Mesendoderm (in vitro differentiated cells): ENCODE results near the gene SLC36A1.
A peak's percentile ranks its signal among the peaks of the same experiment; 100 is the strongest.
"Not testable (repeated sequence)": the region's sequence is repeated elsewhere in the genome, so short reads cannot be mapped to it uniquely, and the experiment has no call there.

Experiments used
- DNase-seq: peaks from one replicate; pipeline ENCODE4 v3.0.0; 2013
- H2AK5ac ChIP-seq: 2 replicates; pipeline ENCODE4 v1.6.1; 2013; ENCODE audit warnings: low read length, inconsistent platforms
- H2BK120ac ChIP-seq: 2 replicates; pipeline ENCODE4 v1.6.1; 2013; ENCODE audit warnings: low read depth, mild to moderate bottlenecking, low read length, moderate library complexity, mixed read lengths
- H2BK15ac ChIP-seq: replicated peaks from 2 replicates; pipeline ENCODE4 v1.6.1; 2013; ENCODE audit warnings: low read depth, mild to moderate bottlenecking, moderate library complexity
- H2BK5ac ChIP-seq: 2 replicates; pipeline ENCODE4 v1.6.1; 2013; ENCODE audit warnings: low read length, inconsistent platforms
- H3K18ac ChIP-seq: 2 replicates; pipeline ENCODE4 v1.6.1; 2013; ENCODE audit warnings: mild to moderate bottlenecking, low read length, mixed read lengths
- H3K23ac ChIP-seq: one replicate; pipeline ENCODE4 v1.6.1; 2013; ENCODE audit warnings: low read length
- H3K27ac ChIP-seq: 2 replicates; pipeline ENCODE4 v1.5.1; 2013; ENCODE audit warnings: low read depth, mild to moderate bottlenecking, inconsistent platforms, low read length, moderate library complexity
- H3K27me3 ChIP-seq: 2 replicates; pipeline ENCODE4 v1.6.1; 2013; ENCODE audit warnings: low read length, control low read depth, mild to moderate bottlenecking, inconsistent platforms; ENCODE audit not compliant: insufficient read depth, poor library complexity
- H3K36me3 ChIP-seq: 2 replicates; pipeline ENCODE4 v1.6.1; 2013; ENCODE audit warnings: low read length, inconsistent platforms; ENCODE audit not compliant: control insufficient read depth, insufficient read depth
- H3K4ac ChIP-seq: one replicate; pipeline ENCODE4 v1.6.1; 2013; ENCODE audit warnings: low read depth, mild to moderate bottlenecking, low read length, moderate library complexity
- H3K4me1 ChIP-seq: 2 replicates; pipeline ENCODE4 v1.6.1; 2013; ENCODE audit warnings: low read depth, low read length, inconsistent platforms; ENCODE audit not compliant: control insufficient read depth
- H3K4me2 ChIP-seq: 2 replicates; pipeline ENCODE4 v1.6.1; 2013; ENCODE audit warnings: low read length
- H3K4me3 ChIP-seq: 2 replicates; pipeline ENCODE4 v1.5.1; 2013; ENCODE audit warnings: mild to moderate bottlenecking, low read length
- H3K56ac ChIP-seq: one replicate; pipeline ENCODE4 v1.6.1; 2013; ENCODE audit warnings: low read length
- H3K79me1 ChIP-seq: 2 replicates; pipeline ENCODE4 v1.6.1; 2013; ENCODE audit warnings: low read length, inconsistent platforms
- H3K79me2 ChIP-seq: 2 replicates; pipeline ENCODE4 v1.6.1; 2013; ENCODE audit warnings: mild to moderate bottlenecking, low read length; ENCODE audit not compliant: control insufficient read depth, insufficient read depth
- H3K9ac ChIP-seq: 2 replicates; pipeline ENCODE4 v1.6.1; 2013; ENCODE audit warnings: low read length, inconsistent platforms
- H4K5ac ChIP-seq: one replicate; pipeline ENCODE4 v1.6.1; 2013; ENCODE audit warnings: low read length
- H4K8ac ChIP-seq: one replicate; pipeline ENCODE4 v1.6.1; 2013; ENCODE audit warnings: low read depth, mild to moderate bottlenecking, control low read depth, low read length, moderate library complexity
- WGBS: extraction: QIAGEN DNeasy Blood & Tissue Kit; methylation state at CpG from one replicate; pipeline ENCODE4 v1.1.7; 2013; ENCODE audit warnings: low lambda C conversion rate, missing lambda C conversion rate; ENCODE audit not compliant: insufficient coverage; ENCODE audit errors: extremely low coverage; 5-methylcytosine and 5-hydroxymethylcytosine counted together

Gene SLC36A1

DNA sequence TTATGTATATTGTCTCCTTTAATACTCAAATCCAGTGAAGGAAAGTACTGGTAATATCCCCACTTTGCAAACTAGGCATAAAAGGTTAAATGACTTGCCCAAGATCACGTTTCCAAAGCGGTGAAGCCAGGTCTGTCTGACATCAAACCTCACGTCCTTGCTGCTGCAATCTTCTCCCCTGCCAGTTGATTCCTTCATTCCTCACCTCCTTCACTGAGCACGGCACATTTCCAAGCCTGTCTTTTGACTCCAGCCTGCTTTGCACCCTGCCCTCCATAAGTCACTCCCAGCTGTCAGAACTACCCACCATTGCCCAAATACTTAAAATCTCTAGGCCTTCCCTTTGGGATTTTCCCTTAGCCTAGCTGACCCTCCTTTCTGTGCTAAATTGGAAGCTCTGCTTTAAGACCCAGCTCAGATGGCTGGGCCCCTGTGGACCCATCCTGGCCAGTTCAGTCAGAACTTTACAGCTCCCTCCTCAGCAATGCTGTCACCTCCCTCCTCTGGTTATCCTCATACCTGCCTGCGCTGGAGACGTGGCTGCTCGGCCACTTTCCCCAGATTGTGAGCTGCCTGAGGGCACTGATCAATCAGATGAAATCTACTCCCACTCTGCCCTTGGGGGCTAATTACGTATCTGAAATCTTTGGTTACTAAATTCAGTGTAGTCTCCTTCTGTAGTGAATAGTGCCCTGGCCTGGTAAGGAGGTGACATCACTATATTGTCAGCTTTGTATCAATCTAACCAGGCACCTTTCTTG, 51.2 kb downstream of the SLC36A1 start:
- Histone ChIP-seq H3K27me3 (no peaks in the 10 kb centered on the region), H2AK5ac (no peak overlapping the region), H3K18ac (no peak overlapping the region), H2BK15ac (no peak overlapping the region), H2BK5ac (no peak overlapping the region), H2BK120ac (no peak overlapping the region), H4K8ac (no peak overlapping the region), H3K4ac (no peak overlapping the region), H3K9ac (no peak overlapping the region), H3K4me2 (no peak overlapping the region), H3K36me3 (no peaks in the 10 kb centered on the region), H3K4me3 (no peak overlapping the region), H3K79me2 (no peaks in the 10 kb centered on the region), H3K23ac (no peak overlapping the region), H3K56ac (peak overlapping the region; percentile 26), H4K5ac (no peak overlapping the region), H3K79me1 (no peaks in the 10 kb centered on the region), H3K4me1 (no peaks in the 10 kb centered on the region), H3K27ac (no peak overlapping the region)
- DNase-seq, result no peak
- no CpG with 5 or more reads among the region's 8 CpGs for WGBS

GRCh38 chr5:151499501-151500035, 52.2 kb downstream of the SLC36A1 start:
- no peak overlapping the region for H3K4me2 ChIP-seq
- no CpG with 5 or more reads among the region's 8 CpGs for WGBS
- no peak overlapping the region for H3K9ac ChIP-seq

DNA sequence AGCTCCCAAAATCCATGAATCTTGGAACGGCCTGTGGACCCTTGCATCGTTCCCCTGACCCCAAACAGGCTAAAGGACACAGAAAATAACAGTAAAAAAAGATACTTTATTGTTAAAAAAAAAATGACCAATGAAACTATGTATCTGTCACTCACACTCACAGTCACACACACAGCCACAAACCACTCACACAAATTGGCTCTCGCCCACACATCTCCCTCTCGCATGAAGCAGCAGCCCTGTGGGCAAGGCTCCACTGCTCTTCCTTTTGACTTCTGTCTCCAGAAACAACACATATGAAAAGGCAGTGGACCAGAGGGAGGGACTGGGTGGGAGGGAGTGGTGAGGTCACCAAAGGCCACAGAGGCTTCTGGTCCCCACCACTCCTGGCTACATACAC, 56.6 kb downstream of the SLC36A1 start:
- no peak overlapping the region for H3K56ac ChIP-seq
- no peak for DNase-seq
- no peak overlapping the region for H3K27ac ChIP-seq
- no peak overlapping the region for H3K23ac ChIP-seq
- H3K4me3 ChIP-seq, result no peak overlapping the region
- H2BK15ac ChIP-seq, result no peak overlapping the region
- H3K36me3 ChIP-seq, result no peaks in the 10 kb centered on the region
- H3K4ac ChIP-seq, result no peak overlapping the region
- WGBS, result no CpG with 5 or more reads among the region's 4 CpGs
- H3K4me1 ChIP-seq, result no peaks in the 10 kb centered on the region
- H2BK5ac ChIP-seq, result no peak overlapping the region
- no peak overlapping the region for H2AK5ac ChIP-seq
- no peaks in the 10 kb centered on the region for H3K79me1 ChIP-seq
- H4K5ac ChIP-seq, result no peak overlapping the region
- H3K79me2 ChIP-seq, result no peaks in the 10 kb centered on the region
- H4K8ac ChIP-seq, result no peak overlapping the region
- H3K18ac ChIP-seq, result no peak overlapping the region
- H3K27me3 ChIP-seq, result no peaks in the 10 kb centered on the region
- H2BK120ac ChIP-seq, result no peak overlapping the region
- no peak overlapping the region for H3K4me2 ChIP-seq
- no peak overlapping the region for H3K9ac ChIP-seq

More at GRCh38 chr5:151499501-151500035, 52.2 kb downstream of the SLC36A1 start:
- Histone ChIP-seq H3K4me1 (no peaks in the 10 kb centered on the region), H3K36me3 (no peaks in the 10 kb centered on the region), H4K8ac (no peak overlapping the region), H3K4ac (no peak overlapping the region), H3K23ac (no peak overlapping the region), H3K79me2 (no peaks in the 10 kb centered on the region), H3K27ac (no peak overlapping the region), H2BK5ac (no peak overlapping the region), H4K5ac (no peak overlapping the region), H3K27me3 (no peaks in the 10 kb centered on the region), H3K18ac (no peak overlapping the region), H3K56ac (no peak overlapping the region), H2AK5ac (no peak overlapping the region), H2BK120ac (no peak overlapping the region), H3K79me1 (no peaks in the 10 kb centered on the region), H2BK15ac (no peak overlapping the region), H3K4me3 (no peak overlapping the region)
- DNase-seq, result peak; percentile 28

- not testable (repeated sequence) for H3K4me3 ChIP-seq, H3K4me1 ChIP-seq, DNase-seq, H2BK120ac ChIP-seq, H3K56ac ChIP-seq, H4K8ac ChIP-seq, H3K4me2 ChIP-seq, H2AK5ac ChIP-seq, H2BK15ac ChIP-seq, H4K5ac ChIP-seq, H3K27me3 ChIP-seq, H3K27ac ChIP-seq, H3K23ac ChIP-seq, H3K9ac ChIP-seq, H3K36me3 ChIP-seq, H3K4ac ChIP-seq, H3K79me1 ChIP-seq, H3K18ac ChIP-seq, H3K79me2 ChIP-seq, H2BK5ac ChIP-seq
- WGBS, result no CpG with 5 or more reads among the region's 10 CpGs
Measured at GRCh38 chr5:151508308-151508707, 60.9 kb downstream of the SLC36A1 start.

DNA sequence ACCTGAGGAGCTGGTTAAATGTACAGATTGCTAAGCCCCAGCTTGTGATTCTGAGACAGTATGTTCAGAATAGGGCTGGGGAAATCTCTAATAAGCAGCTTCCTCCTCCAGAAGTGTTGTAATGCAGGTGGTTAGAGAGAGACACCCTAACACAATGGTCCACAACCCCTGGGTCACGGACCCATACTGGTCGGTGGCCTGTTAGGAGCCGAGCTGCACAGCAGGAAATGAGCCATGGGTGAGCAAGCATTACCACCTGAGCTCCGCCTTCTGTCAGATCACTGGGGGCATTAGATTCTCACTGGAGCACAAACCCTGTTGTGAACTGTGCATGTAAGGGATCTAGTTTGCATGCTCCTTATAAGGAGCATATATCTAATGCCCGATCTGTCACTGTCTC, 61.8 kb downstream of the SLC36A1 start:
- no peaks in the 10 kb centered on the region for H3K27me3 ChIP-seq
- no peak for DNase-seq
- H3K56ac ChIP-seq, result no peak overlapping the region
- H3K79me2 ChIP-seq, result no peaks in the 10 kb centered on the region
- no peaks in the 10 kb centered on the region for H3K36me3 ChIP-seq
- no peak overlapping the region for H3K4ac ChIP-seq
- H2BK15ac ChIP-seq, result no peak overlapping the region
- no peak overlapping the region for H4K5ac ChIP-seq
- no peak overlapping the region for H3K23ac ChIP-seq
- H3K4me2 ChIP-seq, result no peak overlapping the region
- no peaks in the 10 kb centered on the region for H3K4me1 ChIP-seq
- no peak overlapping the region for H3K18ac ChIP-seq
- H2BK120ac ChIP-seq, result no peak overlapping the region
- no peak overlapping the region for H3K27ac ChIP-seq
- no peaks in the 10 kb centered on the region for H3K79me1 ChIP-seq
- no CpG with 5 or more reads among the region's 5 CpGs for WGBS
- no peak overlapping the region for H4K8ac ChIP-seq
- no peak overlapping the region for H3K4me3 ChIP-seq
- H2AK5ac ChIP-seq, result no peak overlapping the region
- no peak overlapping the region for H3K9ac ChIP-seq
- H2BK5ac ChIP-seq, result no peak overlapping the region

DNA sequence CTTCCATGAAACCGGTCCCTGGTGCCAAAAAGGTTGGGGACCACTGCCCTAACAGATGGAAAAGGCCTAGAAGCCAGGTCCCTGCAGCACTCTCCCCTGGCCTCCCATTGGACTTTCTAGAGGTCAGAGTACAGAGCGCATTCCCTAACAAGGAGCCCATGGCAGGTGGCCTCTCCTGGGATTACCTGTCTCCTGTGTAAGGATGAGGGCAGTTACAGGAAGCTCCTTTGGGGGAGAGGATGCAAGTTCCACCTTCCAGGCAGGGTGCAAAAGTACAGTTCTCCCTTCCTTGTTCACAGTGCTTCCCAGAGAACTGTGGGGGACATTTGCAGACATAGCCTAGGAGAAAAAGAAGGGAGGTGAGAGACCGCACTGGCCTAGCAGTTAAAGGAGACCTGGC, 62.4 kb downstream of the SLC36A1 start:
- Histone ChIP-seq H3K56ac (no peak overlapping the region), H3K4me2 (no peak overlapping the region), H4K8ac (no peak overlapping the region), H3K4ac (no peak overlapping the region), H3K27ac (no peak overlapping the region), H3K27me3 (no peaks in the 10 kb centered on the region), H2BK5ac (no peak overlapping the region), H2BK15ac (no peak overlapping the region), H3K18ac (no peak overlapping the region), H3K36me3 (no peaks in the 10 kb centered on the region), H2AK5ac (no peak overlapping the region), H3K79me1 (no peaks in the 10 kb centered on the region), H3K4me1 (no peaks in the 10 kb centered on the region), H3K4me3 (no peak overlapping the region), H2BK120ac (no peak overlapping the region), H3K23ac (no peak overlapping the region), H3K9ac (no peak overlapping the region), H3K79me2 (no peaks in the 10 kb centered on the region), H4K5ac (no peak overlapping the region)
- no peak for DNase-seq
- no CpG with 5 or more reads among the region's 3 CpGs for WGBS
